ENCODE measurements around the gene GPR146. TPM values are rescaled to one million over a fixed set of nuclear protein-coding genes. Genes with fewer than 3 reads are reported as not detected.
"Not testable (repeated sequence)": the region's sequence is repeated elsewhere in the genome, so short reads cannot be mapped to it uniquely, and the experiment has no call there.

Gene GPR146
- total RNA-seq, 2 donors from 2014 or later, result 9.0 to 17.7 TPM

DNA sequence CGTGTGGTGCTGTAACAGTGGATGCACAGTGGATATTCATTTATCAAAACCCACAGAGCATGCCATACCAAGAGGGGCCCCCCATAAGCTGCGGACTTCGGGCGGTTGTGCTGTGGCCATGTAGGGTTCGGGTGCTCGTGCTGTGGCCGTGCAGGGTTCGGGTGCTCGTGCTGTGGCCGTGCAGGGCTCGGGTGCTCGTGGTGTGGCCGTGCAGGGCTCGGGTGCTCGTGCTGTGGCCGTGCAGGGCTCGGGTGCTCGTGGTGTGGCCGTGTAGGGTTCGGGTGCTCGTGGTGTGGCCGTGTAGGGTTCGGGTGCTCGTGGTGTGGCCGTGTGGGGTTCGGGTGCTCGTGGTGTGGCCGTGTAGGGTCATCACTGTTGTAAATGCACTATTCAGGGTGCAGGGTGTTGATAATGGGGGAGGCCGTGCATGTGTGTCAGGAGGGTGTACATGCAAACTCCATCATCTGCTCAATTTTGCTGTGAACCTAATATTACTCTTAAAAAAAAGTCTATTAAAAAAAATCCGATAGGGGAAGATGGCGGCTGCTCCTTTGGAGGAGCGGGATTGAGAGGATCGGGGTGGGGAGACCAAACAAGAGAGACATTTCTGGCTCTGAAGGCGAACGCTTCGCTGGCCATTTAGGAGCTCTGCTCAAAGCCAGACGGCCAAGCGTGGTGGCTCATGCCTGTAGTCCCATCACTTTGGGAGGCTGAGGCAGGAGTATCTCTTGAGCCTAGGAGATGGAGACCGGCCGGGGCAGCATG lies 8.0 kb upstream of the GPR146 start:
- ATAC-seq; DNase-seq; intact Hi-C loops (cut with DNase I): not testable (repeated sequence)

DNA sequence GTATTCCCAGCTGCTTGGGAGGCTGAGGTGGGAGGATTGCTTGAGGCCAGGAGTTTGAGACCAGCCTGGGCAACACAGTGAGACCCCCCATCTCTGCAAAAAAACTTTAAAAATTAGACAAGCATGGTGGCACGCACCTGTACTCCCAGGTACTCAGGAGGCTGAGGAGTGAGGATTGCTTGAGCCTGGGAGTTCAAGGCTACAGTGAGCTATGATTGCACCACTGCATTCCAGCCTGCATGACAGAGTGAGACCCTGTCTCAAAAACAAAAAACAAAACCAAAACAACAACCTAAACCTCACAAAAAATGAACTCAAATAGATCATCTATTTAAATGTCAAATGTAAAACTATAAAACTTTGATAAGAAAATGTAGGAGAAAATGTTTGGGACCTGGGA lies 4.1 kb upstream of the GPR146 start:
- intact Hi-C loops (cut with DNase I), result not testable (repeated sequence)

DNA sequence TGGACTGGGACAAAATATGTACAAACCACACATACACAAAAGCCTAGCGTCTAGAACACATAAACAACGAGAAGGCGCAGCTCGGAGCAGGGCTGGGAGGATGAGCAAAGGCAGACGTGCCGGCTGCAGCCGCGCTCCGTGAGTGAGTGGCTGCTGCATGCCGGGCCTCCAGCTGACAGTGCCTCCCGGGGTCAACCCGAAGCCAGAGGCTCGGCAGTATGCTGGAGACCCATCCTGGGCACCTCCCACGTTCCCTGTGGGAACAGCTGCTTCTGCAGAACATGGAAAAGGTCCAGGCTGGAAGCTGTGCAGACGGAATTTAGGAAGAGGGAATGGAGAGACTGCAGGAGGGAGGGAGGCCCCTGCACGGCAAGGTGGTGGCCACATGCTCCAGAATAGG lies 3.6 kb upstream of the GPR146 start:
- DNase-seq (no peak), ATAC-seq (no peak)
- intact Hi-C loops (cut with DNase I), result no loop called here

More for the DNA sequence above, 4.1 kb upstream of the GPR146 start:
- DNase-seq, ATAC-seq: not testable (repeated sequence)

DNA sequence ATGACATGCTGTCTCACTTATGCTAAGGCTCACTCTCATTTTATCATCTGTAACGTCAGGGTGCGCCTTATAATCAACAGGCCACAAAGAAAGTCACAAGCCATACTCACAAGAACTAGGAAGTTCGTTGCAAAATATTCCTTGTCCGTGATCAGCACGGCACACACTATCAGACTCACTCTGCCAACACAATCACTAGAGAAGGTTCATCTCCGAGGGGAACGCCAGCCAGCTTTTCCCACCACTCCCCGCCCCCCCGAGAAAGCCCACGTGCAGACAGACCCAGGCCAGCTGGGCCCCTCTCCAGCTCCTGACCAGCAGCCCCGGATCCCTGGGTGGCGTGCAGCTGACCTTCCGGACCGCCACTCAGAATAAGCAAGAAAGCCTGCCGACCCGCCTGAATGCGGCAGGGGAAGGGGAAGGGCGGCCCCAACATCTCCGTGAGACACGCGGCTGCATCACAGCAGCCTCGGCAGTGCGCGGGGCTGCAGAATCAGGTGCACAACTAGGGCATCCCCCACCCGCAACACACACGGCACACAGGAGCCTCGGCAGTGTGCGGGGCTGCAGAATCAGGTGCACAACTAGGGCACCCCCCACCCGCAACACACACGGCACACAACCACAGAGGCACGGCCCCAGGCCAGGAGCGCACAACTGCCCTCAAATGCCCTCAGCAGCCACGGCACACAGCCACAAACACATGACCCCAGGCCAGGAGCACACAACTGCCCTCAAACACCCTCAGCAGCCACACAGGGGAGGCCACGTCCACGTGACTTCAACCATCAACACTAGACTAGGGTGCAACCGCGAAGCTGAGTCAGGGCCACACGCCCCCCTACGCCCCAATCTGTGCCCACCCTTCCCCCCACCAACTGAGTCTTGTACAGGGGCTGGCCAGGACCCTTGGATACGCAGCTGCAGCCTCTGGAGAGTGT lies 2.5 kb upstream of the GPR146 start:
- ATAC-seq (no peak), DNase-seq (peak; percentile 18)
- intact Hi-C loops (cut with DNase I), result no loop called here

DNA sequence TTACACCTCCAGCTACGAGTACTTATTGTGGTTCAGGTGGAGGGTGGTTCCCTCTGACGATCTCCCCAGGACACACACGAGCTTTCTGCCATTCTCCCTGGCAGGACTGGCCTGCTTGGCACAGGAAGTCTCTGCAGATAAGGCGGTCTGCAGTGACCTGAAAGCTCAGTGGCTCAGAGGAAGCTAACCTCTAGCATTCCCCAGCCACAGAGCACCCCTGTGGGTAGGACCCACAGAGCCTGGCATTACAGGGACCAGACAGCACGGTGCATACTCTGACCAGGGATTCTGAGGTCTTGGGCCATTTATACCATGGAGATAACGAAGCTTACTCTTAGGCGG lies 1.9 kb upstream of the GPR146 start:
- intact Hi-C loops (cut with DNase I), result no loop called here
- DNase-seq, result peak; percentile 25
- no peak for ATAC-seq

DNA sequence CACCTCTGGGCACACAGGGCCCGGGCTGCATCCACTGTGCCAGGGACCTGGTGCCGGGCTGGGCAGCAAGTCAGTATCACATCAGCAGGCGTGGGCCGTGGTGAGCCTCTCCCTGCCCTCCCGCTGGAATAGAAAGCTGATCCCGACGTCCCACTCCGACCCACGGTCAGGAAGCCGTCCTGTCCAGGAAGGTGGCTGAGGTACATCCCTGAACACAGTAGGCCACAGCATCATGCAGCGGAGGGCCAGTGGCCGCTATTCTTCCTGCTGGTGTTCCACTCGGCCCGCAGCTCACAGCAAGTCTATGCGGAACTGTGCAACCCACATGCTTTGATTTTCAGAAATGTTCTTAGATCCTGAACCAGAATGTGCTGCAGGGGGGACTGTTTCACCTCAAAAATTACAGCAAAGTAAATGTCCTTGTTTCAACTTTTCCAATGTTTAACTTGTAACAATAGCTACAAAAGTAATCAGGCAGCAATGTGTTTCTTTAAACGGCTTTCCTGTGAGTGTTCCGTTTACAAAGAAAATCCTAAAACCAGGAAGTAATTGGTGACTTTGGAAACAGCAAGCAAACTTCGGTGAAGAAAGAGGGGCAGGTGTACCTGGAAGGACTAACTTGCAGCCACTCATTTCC lies 676 bp upstream of the GPR146 start:
- ATAC-seq, result peak in 1 of 2 donors; percentile 2
- intact Hi-C loops (cut with DNase I), result no loop called here

DNA sequence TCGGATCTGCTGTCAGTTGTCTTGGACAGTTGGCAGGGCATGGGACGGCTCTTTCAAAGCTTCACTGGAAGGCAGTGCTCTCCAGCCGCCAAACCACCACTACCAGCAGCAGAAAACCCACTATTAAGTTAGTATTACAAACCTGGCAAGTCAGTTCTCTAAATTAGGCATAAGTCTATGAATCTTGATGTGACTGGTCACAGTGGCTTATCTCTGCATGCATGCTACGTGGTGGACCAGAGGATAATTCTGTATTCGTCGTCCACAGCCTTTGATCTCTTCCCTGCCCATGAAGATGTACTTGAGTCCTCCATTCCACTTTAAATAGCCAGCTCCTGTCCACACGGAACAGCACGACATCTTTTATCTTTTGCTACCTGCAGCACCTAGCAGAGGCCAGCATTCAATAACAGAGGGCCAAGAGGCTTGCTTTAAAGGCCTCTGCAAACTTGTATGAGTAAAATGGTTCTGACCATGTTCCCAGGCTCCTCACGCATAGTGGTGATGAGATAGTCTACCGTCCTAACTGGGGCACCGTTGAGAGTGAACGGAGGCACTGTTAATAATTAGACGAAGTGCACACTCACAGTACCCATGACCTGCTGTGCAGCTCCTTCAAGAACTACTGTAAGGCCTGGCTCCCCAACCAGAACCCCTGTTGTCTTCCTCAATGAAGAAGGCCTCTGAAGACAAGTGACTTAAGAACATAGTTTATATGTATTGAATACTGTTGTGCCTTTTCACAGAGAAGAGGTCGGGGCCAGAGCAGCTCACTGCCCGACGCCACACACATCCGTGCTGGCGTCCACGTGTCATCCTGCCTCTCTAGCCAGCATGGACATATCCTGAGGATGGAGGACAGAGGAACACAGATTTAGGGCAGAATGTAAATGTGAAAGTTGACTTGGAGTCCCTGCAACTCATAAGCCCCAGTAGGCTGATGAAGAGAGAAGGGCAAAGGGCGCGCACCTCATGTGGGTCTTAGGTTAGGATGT lies 1.0 kb downstream of the GPR146 start:
- intact Hi-C loops (cut with DNase I), result no loop called here
- no peak for DNase-seq
- ATAC-seq, result no peak

More for the DNA sequence above, 676 bp upstream of the GPR146 start:
- peak; percentile 24 for DNase-seq

DNA sequence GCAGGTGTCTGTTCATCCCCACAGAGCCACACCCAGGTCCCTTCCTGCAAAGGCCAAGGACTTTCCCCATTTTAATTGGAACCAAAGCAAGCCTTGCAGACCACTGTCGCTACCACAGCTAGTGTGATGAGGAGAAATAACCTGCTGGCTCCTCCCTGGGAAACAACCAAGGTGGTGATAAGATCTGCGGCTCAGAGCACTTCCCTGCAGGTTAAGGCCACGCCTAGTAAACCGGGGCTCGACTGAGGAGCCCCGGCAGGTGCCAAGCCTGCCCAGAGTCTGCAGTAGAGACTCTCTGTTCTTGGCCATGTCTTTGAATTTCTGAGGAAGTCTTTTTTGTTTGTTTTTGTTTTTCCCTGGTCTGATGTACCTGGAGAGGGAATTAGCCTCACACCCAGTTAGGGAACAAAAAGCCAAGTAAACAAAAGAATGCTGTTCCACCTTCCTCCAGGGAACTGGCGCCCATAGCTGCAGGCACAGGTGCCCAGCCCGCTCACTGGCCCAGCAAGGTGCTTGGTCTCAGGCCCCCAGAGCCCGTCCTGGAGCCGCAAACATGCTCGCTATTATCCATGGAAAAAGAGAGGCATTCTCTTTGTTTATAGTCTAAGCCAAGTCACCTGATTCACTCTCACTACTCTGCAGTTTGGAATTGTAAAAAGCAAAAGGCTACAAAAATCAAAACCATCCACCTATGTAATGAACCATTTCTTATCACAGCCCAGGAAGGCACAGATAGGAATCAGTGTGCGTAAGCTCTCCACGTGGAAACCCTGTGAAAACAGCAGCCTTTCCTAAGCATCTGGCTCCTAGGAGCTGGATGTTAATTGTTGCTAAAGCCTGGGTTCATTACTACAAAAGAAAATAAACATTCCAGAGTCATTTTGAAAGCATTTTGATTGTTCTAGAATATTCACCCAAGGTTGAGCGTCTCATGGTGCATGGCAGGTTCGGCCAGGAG lies 2.7 kb downstream of the GPR146 start:
- intact Hi-C loops (cut with DNase I), result no loop called here
- DNase-seq, result no peak

DNA sequence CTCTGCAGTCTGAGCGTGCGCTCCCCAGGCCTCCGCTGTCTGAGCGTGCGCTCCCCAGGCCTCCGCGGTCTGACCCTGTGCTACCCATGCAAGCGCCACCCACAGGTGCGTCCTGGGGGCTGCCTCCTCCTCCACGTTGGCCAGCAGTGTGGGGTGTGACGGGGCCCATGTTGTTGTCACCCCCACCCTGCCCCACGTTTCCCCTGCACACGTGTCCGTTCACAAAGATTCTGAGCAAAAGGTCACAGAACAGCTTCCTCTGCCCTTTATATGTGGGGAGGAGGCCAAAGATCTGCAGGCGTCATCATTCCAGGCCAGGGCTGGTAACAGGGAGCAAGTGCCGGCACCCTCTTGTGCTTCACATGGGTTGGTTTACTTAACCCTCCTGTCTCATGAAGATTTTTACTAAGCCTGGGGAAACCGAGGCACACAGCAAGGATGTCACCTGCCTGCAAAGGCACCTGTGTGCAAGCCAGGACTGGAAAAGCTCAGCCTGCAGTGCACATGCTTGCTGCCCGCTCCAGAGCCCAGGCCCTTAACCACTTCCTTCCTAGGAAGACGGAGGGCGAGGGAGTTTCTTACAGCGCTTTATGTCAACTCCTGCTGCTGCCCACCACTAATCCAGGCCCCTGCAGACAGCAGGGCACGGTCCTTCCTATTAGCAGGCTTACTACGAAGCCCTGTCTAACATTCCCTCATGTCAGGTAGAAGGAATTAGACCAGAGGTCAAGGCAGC lies 4.8 kb downstream of the GPR146 start:
- intact Hi-C loops (cut with DNase I), result no loop called here
- DNase-seq (peak; percentile 36), ATAC-seq (no peak)

More for the DNA sequence above, 2.7 kb downstream of the GPR146 start:
- ATAC-seq, result no peak

DNA sequence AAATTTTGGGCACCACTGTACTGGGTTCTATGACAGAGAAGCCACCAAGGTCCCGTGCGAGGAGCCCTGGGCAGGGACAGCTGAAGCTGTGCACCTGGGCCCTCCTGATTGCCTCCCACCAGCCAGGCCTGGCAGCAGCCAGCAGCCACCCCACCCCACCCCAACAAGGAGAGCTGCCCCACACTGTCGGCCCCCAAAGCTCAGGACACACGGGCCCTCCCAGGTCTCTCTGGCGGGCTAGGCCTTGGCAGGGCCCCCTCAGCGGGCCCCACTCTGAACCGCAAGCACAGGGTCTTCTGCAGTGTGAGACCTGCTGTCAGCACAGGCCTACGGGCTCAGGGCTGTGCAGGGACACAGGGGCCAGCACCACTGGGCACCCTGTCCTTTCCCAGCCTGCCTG lies 5.5 kb downstream of the GPR146 start:
- intact Hi-C loops (cut with DNase I), result no loop called here
- DNase-seq (peak; percentile 17), ATAC-seq (no peak)

DNA sequence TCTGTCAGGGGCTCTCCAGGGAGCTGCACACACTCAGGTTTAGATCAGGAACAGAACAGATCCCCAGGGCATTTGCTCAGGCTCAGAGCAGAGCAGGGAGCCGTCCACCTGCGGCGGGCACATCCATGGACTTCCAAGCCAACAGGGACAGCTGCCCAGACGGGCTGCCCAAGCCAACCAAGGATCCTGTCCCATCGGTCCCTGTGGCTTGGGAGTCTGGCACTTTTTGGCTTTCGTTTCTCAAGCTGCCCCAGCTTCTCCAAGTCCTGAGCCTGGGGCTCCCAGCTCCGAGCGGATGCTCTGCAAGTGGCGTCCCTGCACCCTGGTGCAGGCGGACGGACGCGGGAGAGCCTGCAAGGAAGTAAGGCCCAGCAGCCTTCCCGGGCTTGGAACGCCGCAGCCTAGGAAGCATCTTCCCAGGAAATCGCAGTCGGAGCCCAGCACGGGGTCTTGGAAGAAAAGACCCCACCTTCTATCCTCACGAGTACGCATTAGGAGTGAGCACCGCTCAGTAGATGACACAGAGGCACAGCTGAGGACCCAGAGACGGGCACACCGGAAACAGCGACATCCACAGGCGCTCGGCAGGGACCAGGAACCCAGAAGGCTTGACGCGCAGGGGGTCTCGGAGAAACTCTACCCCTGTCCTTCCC lies 6.0 kb downstream of the GPR146 start:
- intact Hi-C loops (cut with DNase I), result no loop called here
- no peak for ATAC-seq
- DNase-seq, result peak; percentile 17

DNA sequence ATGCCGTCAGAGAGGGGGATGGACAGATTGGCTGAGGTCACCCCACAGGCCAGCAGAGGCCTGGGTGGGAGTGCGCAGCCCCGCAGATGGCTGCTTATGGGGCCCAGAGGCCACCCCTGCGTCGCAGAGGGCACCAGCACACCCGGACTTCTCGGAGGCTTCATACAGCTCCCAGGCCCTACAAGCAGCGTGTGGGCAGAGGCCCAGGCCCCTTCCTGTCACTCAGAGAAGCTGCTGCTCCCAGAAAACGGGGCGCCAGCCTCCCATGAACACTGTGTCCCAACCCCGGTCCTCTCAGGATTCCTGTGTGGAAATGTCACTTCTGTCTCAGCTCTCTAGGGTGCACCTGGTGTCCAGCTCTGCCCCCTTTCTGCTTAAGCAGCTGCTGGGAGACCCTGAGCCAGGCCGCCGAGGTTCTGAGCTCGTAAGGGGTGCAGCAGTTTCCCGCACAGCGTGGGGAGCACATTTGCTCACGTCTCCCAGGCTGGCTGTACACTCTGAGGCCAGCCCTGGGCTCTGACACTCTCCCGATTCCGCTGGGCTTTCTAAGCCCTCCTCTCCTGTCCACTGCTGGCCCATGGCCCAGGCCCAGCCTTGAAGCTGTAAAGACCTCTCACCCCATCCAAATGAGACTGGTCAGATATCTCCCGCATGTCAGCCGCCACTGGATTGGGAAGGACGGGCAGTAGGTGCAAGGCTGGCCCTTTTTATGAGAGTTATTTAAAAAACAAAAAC lies 6.8 kb downstream of the GPR146 start:
- intact Hi-C loops (cut with DNase I), result no loop called here
- peak; percentile 30 for DNase-seq
- ATAC-seq, result peak in 1 of 2 donors; percentile 45

DNA sequence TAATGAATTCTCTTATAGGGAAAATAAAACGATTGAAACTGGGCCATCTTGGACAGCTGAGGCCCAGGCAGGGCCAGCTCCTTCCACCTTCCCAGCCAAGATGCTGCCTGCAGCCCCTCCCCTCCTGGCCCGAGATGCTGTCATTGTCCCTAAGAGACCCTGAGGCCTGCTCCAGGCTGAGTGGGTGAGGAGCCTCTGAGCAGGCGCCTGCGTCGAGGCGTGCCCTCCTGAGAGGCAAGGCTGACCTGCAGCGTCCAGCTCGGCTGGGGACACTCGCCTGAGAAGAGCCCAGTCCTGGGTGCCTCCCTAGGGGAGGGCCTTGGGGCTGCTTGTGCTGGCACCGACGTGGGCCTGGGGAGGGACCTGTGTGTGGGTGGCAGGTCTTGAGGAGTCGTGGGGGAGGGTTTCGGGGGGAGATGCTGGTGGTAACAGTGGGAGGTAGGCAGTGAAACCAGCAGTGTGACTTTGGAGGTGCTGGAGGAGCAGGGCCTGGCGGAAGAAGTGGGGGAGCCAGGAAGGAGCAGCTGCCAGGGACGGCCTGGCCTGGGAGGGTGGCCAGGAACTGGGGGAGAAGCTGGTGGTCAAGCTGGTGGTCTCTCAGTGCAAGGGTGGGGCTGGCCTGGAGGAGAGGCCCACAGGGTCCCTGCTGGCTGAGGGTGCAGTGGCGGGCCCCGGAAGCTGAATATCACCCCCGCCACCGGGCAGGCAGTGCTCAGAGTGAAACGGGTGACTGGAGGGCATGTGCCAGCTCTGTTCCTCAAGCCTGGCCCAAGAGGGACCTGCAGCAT lies 7.9 kb downstream of the GPR146 start:
- ATAC-seq (peak; percentile 20 to 45), DNase-seq (peak; percentile 33)
- intact Hi-C loops (cut with DNase I), result no loop called here

DNA sequence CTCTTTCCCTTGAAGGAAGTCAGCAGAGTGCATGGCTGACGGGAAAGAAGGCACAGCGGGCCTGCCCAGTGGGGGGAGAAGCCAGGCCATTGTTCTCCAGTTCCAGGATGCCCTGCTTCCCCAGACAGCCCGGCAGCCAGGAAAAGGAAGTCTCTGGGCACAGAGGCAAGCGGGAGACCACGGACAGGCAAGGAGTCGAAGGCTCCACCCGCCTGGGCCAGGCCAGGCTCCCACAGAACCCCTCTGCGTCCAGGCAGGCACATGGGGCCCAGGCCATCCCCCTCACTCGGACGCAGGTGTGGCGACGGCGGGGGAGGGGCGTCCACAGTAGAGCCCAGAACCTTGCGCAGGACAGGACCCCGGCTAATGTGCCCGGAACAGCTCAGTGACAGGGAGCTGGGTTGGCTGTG lies 8.7 kb downstream of the GPR146 start:
- intact Hi-C loops (cut with DNase I), result no loop called here
- ATAC-seq (peak in 1 of 2 donors; percentile 25), DNase-seq (peak; percentile 70)
